Measurements from ENCODE around the gene DNAH14. TPM values are rescaled to one million over a fixed set of nuclear protein-coding genes. Genes with fewer than 3 reads are reported as not detected.
A peak's percentile ranks its signal among the peaks of the same experiment; 100 is the strongest.
"Not testable (repeated sequence)": the region's sequence is repeated elsewhere in the genome, so short reads cannot be mapped to it uniquely, and the experiment has no call there.

The DNAH14 gene
- total RNA-seq, 3 donors from 2014 or later = 9.2 to 12.7 (median 10.0) TPM

GRCh38 chr1:224883091-224883490 lies 46.4 kb upstream of the DNAH14 start:
- intact Hi-C loops (cut with DNase I, micrococcal nuclease) = no loop called here
- DNase-seq = no peak
- Histone ChIP-seq H3K36me3 (ENCODE audit: low read depth) (no peaks in the 10 kb centered on the region), H3K9me3 (peaks cover 13% of the 10 kb centered on the region), H3K4me1 (ENCODE audit: low read depth) (peaks cover 11% of the 10 kb centered on the region), H3K4me3 (no peak overlapping the region)
- no peak for TF ChIP-seq CTCF (IDR thresholded peaks at IDR 0.05)
- no peak for ATAC-seq

- Histone ChIP-seq H3K36me3 (ENCODE audit: low read depth) (no peaks in the 10 kb centered on the region), H3K4me3 (no peak overlapping the region), H3K9me3 (peaks cover 13% of the 10 kb centered on the region), H3K4me1 (ENCODE audit: low read depth) (peaks cover 11% of the 10 kb centered on the region)
- peak in 1 of 3 donors; percentile 81 for DNase-seq
- peak; percentile 80 for ATAC-seq
- TF ChIP-seq CTCF (IDR thresholded peaks at IDR 0.05) = no peak
- intact Hi-C loops (cut with DNase I, micrococcal nuclease) = no loop called here
Measured at GRCh38 chr1:224884361-224884801, 45.1 kb upstream of the DNAH14 start.

- DNase-seq; H3K36me3 ChIP-seq (ENCODE audit: low read depth); intact Hi-C loops (cut with DNase I, micrococcal nuclease); H3K4me3 ChIP-seq; ATAC-seq: not testable (repeated sequence)
- Histone ChIP-seq H3K4me1 (ENCODE audit: low read depth) (peaks cover 11% of the 10 kb centered on the region), H3K9me3 (peaks cover 13% of the 10 kb centered on the region)
Measured at GRCh38 chr1:224885376-224885775, 44.1 kb upstream of the DNAH14 start.

- no peaks in the 10 kb centered on the region for H3K4me1 ChIP-seq (ENCODE audit: low read depth)
- no peak for DNase-seq
- no peak for ATAC-seq
Measured at GRCh38 chr1:224894915-224895314, 34.6 kb upstream of the DNAH14 start.

GRCh38 chr1:224896130-224896781 lies 33.2 kb upstream of the DNAH14 start:
- H3K9me3 ChIP-seq = no peaks in the 10 kb centered on the region
- no peaks in the 10 kb centered on the region for H3K36me3 ChIP-seq (ENCODE audit: low read depth)

More at GRCh38 chr1:224894915-224895314, 34.6 kb upstream of the DNAH14 start:
- intact Hi-C loops (cut with DNase I, micrococcal nuclease) = no loop called here
- H3K4me3 ChIP-seq = no peak overlapping the region
- H3K36me3 ChIP-seq (ENCODE audit: low read depth) = no peaks in the 10 kb centered on the region
- no peaks in the 10 kb centered on the region for H3K9me3 ChIP-seq
- TF ChIP-seq CTCF (IDR thresholded peaks at IDR 0.05) = no peak

More at GRCh38 chr1:224896130-224896781, 33.2 kb upstream of the DNAH14 start:
- Histone ChIP-seq H3K4me3 (no peak overlapping the region), H3K4me1 (ENCODE audit: low read depth) (no peaks in the 10 kb centered on the region)
- no peak for DNase-seq
- ATAC-seq = no peak
- intact Hi-C loops (cut with DNase I, micrococcal nuclease) = no loop called here
- no peak for TF ChIP-seq CTCF (IDR thresholded peaks at IDR 0.05)
